Loucy (cell line): ENCODE results near the gene RAN.

Source experiments
- EZH2phosphoT487 ChIP-seq: fragments of 200-600 bp; IDR thresholded peaks from 2 replicates; pipeline ENCODE4 v1.6.1; 2018; ENCODE audit warnings: antibody characterized with exemption, mild to moderate bottlenecking, moderate library complexity, borderline replicate concordance
- TF ChIP-seq, protein P1 (sequence below): fragments of 200-600 bp; sonication (generic); conservative IDR thresholded peaks from 2 replicates; pipeline ENCODE4 v1.5.1; 2014; ENCODE audit warnings: mild to moderate bottlenecking, antibody characterized with exemption, low read length

DNA sequence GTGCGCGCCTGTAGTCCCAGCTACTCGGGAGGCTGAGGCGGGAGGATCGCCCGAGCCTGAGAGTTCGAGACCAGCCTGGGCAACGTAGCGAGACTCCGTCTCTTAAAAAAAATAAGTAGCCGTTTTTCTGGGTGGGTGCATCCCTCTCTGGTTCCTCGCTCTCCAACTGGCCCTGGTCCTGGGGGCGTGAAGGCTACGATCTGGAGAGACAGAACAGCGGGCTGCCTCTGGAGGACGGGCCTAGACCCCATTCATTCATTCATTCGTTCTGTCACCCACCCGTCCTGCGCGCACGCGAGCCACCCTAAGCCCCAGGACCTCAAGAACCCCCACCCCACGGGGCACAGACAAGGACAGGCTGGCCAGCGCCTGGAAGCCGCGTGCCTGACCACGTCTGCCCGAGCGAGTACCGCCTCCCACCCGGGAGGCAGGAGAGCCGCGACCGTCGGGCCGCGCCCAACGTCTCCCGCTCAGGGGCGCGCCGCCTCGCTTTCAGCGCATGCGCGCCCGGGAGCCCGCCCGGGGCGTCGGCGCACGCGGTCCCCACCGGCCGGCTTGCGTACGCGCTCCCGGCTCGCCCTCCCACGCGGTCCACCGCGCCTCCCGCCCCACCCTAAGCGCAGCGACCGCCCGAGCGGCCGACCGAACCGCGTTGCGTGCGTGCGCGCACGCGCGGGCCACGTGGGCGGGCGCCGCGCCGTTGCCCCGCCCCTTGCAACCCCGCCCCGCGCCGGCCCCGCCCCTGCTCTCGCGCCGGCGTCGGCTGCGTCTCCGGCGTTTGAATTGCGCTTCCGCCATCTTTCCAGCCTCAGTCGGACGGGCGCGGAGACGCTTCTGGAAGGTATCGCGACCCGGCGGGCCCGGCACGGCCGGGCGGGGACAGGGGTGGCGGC is at the start of gene RAN:
- TF ChIP-seq, protein P1, sequence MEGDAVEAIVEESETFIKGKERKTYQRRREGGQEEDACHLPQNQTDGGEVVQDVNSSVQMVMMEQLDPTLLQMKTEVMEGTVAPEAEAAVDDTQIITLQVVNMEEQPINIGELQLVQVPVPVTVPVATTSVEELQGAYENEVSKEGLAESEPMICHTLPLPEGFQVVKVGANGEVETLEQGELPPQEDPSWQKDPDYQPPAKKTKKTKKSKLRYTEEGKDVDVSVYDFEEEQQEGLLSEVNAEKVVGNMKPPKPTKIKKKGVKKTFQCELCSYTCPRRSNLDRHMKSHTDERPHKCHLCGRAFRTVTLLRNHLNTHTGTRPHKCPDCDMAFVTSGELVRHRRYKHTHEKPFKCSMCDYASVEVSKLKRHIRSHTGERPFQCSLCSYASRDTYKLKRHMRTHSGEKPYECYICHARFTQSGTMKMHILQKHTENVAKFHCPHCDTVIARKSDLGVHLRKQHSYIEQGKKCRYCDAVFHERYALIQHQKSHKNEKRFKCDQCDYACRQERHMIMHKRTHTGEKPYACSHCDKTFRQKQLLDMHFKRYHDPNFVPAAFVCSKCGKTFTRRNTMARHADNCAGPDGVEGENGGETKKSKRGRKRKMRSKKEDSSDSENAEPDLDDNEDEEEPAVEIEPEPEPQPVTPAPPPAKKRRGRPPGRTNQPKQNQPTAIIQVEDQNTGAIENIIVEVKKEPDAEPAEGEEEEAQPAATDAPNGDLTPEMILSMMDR: no peak
- no peak for TF ChIP-seq EZH2phosphoT487
